NCI-H2171 treated with DMSO at 0.1 percent for 48 hours (cell line): ENCODE results near the gene AP2A2.

Experiments used
- DNase-seq: peaks from one replicate; lab custom pipeline; 2025; lab: John Stamatoyannopoulos, UW

The AP2A2 gene

GRCh38 chr11:925496-926301, at the start of gene AP2A2:
AP2A2 (plus strand) TSS chr11:925870; CDS start chr11:926022, 152 bp downstream.
- peak; percentile 47 for DNase-seq

- peak; percentile 62 for DNase-seq
These were observed 49.1 kb upstream of the AP2A2 start for GRCh38 chr11:876545-876944.

GRCh38 chr11:877565-877964, 48.1 kb upstream of the AP2A2 start:
- DNase-seq, result no peak

DNA sequence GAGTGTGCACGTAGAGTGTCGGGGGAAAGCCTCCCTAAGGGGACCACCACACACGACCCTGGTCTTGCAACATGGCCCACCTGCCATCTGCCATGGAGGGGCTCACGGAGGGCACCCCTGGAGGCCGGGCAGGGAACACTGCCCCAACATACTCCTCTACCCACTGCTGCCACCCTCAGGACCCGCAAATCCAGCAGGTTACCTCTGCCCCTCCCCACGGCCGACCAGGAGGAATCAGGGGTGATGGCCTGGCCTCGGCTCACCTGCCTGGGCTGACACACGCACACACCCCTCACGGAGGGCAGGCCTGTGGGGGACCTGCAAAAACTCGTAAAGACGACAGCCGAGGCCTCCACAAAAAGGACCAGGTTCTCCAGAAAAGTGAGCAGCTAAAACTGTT, 45.2 kb upstream of the AP2A2 start:
- no peak for DNase-seq

- DNase-seq, result no peak
These were observed 43.1 kb upstream of the AP2A2 start for GRCh38 chr11:882596-882995.

GRCh38 chr11:883527-883926, 42.1 kb upstream of the AP2A2 start:
- DNase-seq, result no peak

DNA sequence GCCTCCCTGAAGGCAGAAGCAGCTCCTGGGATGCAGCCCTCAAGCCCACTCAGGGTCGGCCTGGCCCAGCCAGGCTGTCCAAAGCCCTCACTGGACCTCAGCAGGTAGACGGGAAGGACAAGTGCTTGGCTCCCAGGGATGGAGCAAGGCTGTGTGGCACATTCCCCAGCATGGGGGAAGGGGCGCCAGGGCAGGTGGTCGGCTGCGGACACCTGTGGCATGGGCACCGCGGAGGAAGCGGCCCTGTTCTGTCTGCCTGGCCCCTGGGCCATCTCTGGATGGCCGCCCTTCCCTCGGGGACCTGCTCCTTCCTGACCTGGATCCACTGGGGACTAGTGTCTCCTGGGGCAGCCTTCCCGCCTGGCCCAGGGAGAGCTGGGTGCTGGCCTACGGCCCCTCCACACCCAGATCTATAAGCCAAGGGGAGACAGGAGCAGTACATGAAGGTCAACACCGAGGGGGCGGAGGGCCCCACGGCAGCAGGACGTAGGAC, 41.0 kb upstream of the AP2A2 start:
- no peak for DNase-seq

DNA sequence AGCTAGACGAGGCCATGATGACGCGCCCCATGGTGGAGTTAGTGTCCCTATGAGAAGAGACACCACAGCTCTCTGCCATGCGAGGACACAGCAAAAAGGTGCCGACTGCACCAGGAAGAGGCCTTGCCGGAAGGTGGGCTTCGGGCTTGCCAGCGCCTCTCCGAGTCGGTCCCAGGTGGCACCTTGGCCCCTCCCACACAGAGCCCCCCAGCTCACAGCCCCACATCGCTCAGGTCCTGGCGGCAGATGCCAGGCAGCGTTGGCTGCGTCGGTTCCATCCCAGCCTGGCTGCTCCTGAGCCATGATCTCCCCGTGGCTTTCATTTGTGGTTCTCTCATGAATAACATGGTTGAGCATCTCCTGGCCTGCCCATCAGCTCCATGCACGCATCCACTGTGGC, 39.1 kb upstream of the AP2A2 start:
- no peak for DNase-seq

DNA sequence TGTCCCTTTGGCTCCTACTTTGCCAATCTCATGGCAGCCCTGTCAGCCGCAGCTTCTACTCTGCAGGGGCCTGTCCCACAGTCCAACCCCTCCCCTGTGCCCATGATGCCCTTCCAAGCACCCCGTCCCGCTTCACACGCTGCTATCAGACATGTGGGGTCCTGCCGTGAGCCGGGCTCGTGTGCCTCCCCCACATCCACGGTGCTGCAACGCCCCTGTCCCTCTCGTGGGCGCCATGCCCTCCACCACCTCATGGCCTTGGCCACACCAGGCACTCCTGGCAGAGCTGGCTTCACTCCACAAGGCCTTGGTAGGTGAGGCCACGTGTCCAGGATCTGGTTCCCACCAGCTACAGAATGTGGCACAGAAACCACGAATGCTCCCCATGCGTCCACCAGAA, 38.1 kb upstream of the AP2A2 start:
- DNase-seq, result no peak

DNA sequence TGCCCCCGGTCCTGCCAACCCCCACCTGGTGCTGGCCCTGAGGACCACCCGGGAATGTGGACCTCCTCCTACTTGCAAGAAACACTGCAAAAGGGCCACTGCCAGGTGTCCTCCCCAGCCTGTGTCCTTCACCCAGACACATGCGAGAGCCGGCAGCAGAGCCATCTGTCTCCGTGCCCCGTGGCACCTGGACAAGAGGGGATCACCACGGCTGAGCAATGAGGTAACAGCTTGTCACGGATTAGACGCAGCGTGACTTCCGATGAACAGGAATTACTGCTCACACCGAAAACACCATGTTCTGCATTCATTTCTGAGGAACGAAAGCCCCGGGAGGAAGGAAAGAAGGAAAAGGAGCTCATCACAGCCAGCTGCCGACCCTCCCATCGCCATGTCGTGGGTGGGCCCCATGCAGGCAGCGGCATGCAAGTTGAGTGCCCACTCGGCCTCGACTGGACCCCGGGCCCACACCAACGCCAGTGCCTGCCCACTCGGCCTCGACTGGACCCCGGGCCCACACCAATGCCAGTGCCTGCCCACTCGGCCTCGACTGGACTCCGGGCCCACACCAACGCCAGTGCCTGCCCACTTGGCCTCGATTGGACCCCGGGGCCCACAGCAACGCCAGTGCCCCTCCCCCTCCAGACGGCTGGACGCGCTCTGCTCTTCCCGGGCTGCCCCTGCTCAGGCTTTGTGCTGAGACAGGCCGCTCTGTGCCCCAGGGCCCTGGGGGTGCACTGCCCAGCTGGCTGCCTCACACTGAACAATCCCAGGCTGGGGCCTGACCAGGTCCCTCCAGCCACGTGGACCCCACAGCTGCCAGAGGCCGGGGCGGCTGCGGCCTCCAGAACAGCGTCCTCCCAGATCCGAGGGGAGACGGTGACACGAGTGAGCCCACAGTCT, 37.1 kb upstream of the AP2A2 start:
- DNase-seq, result peak; percentile 50

DNA sequence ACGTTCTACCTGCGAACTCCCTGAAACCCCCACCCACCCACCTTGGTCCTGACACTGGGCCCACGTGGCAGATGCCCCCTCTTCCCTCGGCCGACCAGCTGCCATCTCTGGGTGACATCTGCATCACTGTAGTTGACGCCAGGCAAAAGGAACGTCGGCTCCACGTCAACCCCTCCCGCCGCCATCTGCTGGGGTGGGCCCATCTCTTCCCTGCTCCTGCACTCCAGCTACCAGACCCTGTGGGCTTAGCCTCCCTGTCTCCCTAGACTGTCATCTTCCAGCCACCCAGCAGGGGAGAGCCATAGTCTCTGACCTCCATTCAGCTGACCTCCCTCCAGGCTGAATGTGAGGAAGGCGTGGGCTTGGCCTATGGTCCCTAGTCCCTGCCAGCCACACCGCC, 36.4 kb upstream of the AP2A2 start:
- DNase-seq, result peak; percentile 76

DNA sequence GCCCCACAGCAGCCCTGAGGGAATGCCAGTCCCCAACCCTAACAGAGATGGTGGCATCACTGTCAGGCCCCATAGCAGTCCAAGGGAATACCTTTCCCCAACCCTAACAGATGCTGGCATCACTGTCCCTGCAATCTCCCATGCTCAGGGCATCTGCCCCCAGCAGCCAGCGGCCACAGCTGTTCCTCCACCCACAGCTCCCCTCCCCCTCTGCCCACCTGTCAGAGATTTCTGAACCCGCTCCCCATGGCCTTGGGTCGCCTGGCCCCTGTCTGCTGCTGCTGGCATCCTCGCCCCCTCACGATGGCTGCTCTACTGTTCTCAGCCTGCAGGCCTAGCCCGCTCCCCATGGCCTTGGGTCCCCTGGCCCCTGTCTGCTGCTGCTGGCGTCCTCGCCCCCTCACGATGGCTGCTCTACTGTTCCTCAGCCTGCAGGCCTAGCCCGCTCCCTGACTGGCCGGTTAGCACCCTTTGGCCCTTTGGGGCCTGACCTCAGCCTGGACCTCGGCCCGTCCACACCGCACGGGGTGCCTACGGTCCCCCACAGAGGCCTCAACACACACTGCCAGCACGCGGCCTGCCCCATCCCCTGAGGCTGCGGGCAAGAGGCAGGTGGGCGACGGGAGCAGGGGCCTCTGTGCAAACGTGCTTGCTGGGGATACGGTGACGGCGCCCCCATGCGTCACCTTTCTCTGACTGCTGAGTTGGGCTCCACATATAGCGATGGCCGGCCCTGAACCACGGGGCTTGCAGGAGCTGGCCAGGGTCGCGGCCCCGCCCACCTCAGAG, 35.8 kb upstream of the AP2A2 start:
- DNase-seq, result peak; percentile 52

GRCh38 chr11:890794-891540, 34.7 kb upstream of the AP2A2 start:
- DNase-seq, result peak; percentile 51

DNA sequence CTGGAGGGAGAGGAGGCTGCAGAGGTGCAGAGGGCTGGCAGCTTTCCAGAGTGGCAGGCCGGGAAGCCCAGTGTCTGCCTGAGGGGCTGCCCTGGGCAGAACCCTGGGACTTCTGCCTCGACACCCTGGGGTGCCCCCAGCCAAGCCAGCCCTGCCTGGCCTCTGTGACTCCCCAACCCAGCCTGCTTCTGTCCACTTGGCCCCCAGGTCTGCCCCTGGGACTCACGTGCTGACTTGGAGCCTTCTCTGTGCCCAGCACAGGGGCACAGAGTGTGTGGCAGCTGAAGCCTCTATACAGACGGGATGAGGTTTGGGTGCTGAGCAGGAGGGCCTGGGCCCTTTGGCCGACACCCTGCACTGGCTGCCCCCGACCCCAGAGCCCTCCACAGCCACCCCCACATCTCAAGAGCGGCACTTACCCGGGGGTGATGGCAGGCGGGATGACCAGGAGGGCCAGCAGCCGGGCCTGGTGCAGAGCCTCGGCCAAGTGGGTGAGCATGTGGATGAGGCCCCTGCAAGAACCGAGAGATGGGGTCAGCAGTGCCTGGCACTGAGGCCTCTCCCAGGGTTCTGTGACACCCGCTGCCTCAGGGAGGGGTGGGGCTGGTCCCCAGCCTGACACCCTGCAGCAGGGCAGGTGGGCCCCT, 32.5 kb upstream of the AP2A2 start:
- DNase-seq, result no peak

- DNase-seq, result no peak
These were observed 31.0 kb upstream of the AP2A2 start for GRCh38 chr11:894575-895201.

DNA sequence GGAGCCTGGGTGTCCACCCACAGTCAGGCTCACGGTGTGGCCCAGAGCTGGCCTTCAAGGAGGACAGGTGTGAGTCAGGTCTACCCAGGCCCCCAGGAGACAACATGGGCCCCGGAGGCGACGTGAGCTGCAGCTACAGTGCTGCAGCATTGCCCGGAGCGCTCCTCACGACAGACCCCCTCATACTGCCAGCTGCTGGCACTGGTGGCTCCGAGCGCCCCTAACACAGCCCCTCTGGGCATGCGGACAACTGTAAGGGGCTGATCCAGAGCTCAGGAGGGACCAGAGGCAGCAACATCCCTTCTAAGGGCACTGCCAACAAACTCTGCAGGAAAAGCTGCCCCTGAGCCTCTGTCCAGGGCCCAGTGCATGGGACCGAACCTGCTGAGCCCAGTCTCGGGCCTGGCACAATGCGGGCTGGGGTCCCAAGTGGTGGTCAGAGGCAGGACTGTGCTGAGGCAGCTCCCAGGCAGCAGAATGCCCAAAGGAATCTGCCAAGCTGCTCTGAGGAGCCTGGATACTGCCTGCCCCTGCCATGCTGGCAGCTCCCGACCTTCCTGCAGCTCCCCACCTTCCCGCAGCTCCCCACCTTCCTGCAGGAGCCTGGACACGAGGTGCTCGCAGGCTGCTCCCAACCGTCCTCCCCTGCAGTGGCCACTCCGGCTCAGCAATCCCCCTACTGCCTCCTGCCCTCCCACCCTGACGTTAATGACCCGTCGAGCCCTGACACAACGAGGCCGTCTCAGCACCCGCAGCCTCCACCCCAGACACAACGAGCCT, 30.1 kb upstream of the AP2A2 start:
- no peak for DNase-seq

GRCh38 chr11:897253-898142, 28.2 kb upstream of the AP2A2 start:
- DNase-seq, result no peak

DNA sequence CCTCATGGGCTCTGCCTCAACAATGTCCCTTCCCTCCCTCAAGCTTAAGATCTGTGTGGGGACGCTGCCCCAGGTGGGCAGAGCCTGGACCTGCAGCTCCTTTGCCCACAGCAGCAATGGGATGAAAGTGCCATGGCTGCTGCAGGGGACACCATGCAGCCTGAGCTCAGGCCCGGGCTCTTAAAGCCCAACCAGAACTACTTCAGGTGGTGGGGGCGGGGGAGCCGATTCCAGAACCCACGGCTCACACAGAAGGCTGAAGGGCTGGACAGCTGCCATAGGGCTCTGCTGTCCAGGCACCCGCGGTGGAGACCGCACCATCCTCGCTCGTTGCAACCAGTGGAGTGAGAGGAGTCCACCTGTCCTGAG, 27.5 kb upstream of the AP2A2 start:
- DNase-seq, result peak; percentile 8
